CD14-positive monocyte (primary cell): ENCODE measurements around the gene DPPA3. TPM values are rescaled to one million over a fixed set of nuclear protein-coding genes. Genes with fewer than 3 reads are reported as not detected.
"Not testable (repeated sequence)": the region's sequence is repeated elsewhere in the genome, so short reads cannot be mapped to it uniquely, and the experiment has no call there.

Experiments used
- DNase-seq, 3 donors: peaks; one replicate each; pipeline ENCODE4 v3.0.0-alpha.2; 2011 to 2022
- H2AFZ ChIP-seq: 2 replicates; pipeline ENCODE4 v1.6.0; 2012; ENCODE audit warnings: mild to moderate bottlenecking, low read depth, low read length, inconsistent platforms; ENCODE audit not compliant: insufficient read depth, poor library complexity, severe bottlenecking
- H3K27ac ChIP-seq, 2 donors: 1 replicate in 1 of 2; 2 replicates in 1 of 2; pipeline ENCODE4 v1.5.1; 2012 to 2013; ENCODE audit warnings: low read length in 2 of 2, control low read depth in 1 of 2, inconsistent platforms in 1 of 2, low read depth in 1 of 2, mild to moderate bottlenecking in 1 of 2
- H3K27me3 ChIP-seq, 2 donors: one replicate each; pipeline versions ENCODE4 v1.6.0 to v1.6.1; 2011 to 2013; ENCODE audit warnings: low read length in 2 of 2; ENCODE audit not compliant: control insufficient read depth in 2 of 2, insufficient read depth in 2 of 2
- H3K36me3 ChIP-seq, 2 donors: replicated peaks in 1 of 2; 1 replicate in 1 of 2; 2 replicates in 1 of 2; pipeline versions ENCODE4 v1.5.1 to v1.6.1; 2012 to 2013; ENCODE audit warnings: low read length in 2 of 2, control low read depth in 1 of 2, inconsistent platforms in 1 of 2, mild to moderate bottlenecking in 1 of 2; ENCODE audit not compliant: insufficient read depth in 2 of 2, control insufficient read depth in 1 of 2
- H3K4me1 ChIP-seq, 2 donors: 1 replicate in 1 of 2; 2 replicates in 1 of 2; pipeline versions ENCODE4 v1.5.1 to v1.6.1; 2012 to 2013; ENCODE audit warnings: low read length in 2 of 2, control low read depth in 1 of 2, inconsistent platforms in 1 of 2, mild to moderate bottlenecking in 1 of 2, moderate library complexity in 1 of 2; ENCODE audit not compliant: insufficient read depth in 2 of 2, control insufficient read depth in 1 of 2
- H3K4me2 ChIP-seq: replicated peaks from 2 replicates; pipeline ENCODE3; 2012; ENCODE audit warnings: low read length, moderate library complexity, mild to moderate bottlenecking; ENCODE audit not compliant: poor library complexity, severe bottlenecking; ENCODE audit errors: extremely low read depth
- H3K4me3 ChIP-seq, 3 experiments: fragments of 200-600 bp in 1 of 3; sonication (generic) in 1 of 3; replicated peaks in 1 of 3; 1 replicate in 2 of 3; 2 replicates in 1 of 3; pipeline ENCODE4 v1.5.1; 2011 to 2013; ENCODE audit warnings: low read length in 3 of 3, mild to moderate bottlenecking in 3 of 3, control low read depth in 2 of 3, low read depth in 2 of 3, inconsistent platforms in 1 of 3, moderate library complexity in 1 of 3
- H3K79me2 ChIP-seq: 2 replicates; pipeline ENCODE4 v1.6.0; 2012; ENCODE audit warnings: mild to moderate bottlenecking, control low read depth, inconsistent platforms, low read length, moderate library complexity; ENCODE audit not compliant: insufficient read depth
- H3K9ac ChIP-seq: 2 replicates; pipeline ENCODE4 v1.6.0; 2017; ENCODE audit warnings: low read length, mild to moderate bottlenecking; ENCODE audit not compliant: insufficient read depth, poor library complexity, severe bottlenecking
- H3K9me3 ChIP-seq, 2 donors: replicated peaks in 1 of 2; 1 replicate in 1 of 2; 2 replicates in 1 of 2; pipeline versions ENCODE4 v1.5.1 to v1.6.1; 2012 to 2013; ENCODE audit warnings: low read length in 2 of 2, control low read depth in 1 of 2; ENCODE audit not compliant: control insufficient read depth in 1 of 2, insufficient read depth in 1 of 2
- H4K20me1 ChIP-seq: 2 replicates; pipeline ENCODE4 v1.6.0; 2012; ENCODE audit warnings: mild to moderate bottlenecking, low read length, control low read depth, moderate library complexity; ENCODE audit not compliant: insufficient read depth
- H3K27ac Mint-ChIP-seq, 7 donors: one replicate each; pipeline ENCODE4 v1.8.0; 2020; ENCODE audit warnings: mild to moderate bottlenecking in 7 of 7, mixed read lengths in 7 of 7, moderate library complexity in 6 of 7, inconsistent platforms in 2 of 7
- H3K27me3 Mint-ChIP-seq, 3 donors: one replicate each; pipeline ENCODE4 v1.8.0; 2021 to 2022; ENCODE audit warnings: low read depth in 3 of 3, mild to moderate bottlenecking in 3 of 3, mixed read lengths in 3 of 3, moderate library complexity in 3 of 3, inconsistent platforms in 1 of 3
- H3K36me3 Mint-ChIP-seq, 2 donors: one replicate each; pipeline ENCODE4 v1.8.0; 2020; ENCODE audit warnings: mixed read lengths in 2 of 2, inconsistent platforms in 1 of 2, mild to moderate bottlenecking in 1 of 2
- H3K4me1 Mint-ChIP-seq: one replicate; pipeline ENCODE4 v1.8.0; 2020; ENCODE audit warnings: mild to moderate bottlenecking, mixed read lengths
- H3K4me3 Mint-ChIP-seq, 2 donors: one replicate each; pipeline ENCODE4 v1.8.0; 2020; ENCODE audit warnings: mild to moderate bottlenecking in 2 of 2, mixed read lengths in 2 of 2, moderate library complexity in 1 of 2
- H3K9me3 Mint-ChIP-seq, 7 donors: one replicate each; pipeline ENCODE4 v1.8.0; 2020 to 2022; ENCODE audit warnings: mixed read lengths in 7 of 7, mild to moderate bottlenecking in 6 of 7, moderate library complexity in 6 of 7, inconsistent platforms in 2 of 7
- CTCF ChIP-seq: fragments of 200-600 bp; IDR thresholded peaks from one replicate; pipeline ENCODE4 v1.8.0; 2022; ENCODE audit warnings: antibody characterized with exemption, mild to moderate bottlenecking
- WGBS: methylation state at CpG from one replicate; pipeline ENCODE4 v1.1.5; 2013; ENCODE audit warnings: missing lambda C conversion rate; ENCODE audit not compliant: insufficient coverage; 5-methylcytosine and 5-hydroxymethylcytosine counted together
- intact Hi-C, 2 donors: fragments of 100-400 bp; cut with micrococcal nuclease; formaldehyde crosslinking; loops; one replicate each; pipeline versions ENCODE4 v1.15.0 to v1.15.1; 2023
- polyA plus RNA-seq, 3 donors: library from polyadenylated mRNA; depleted of rRNA in 1 of 3; unstranded in 2 of 3; stranded (reverse) in 1 of 3; fragments of 300-500 nt in 2 of 3; fragments of >200 nt in 1 of 3; fragmentation: Illumina TruSeq in 2 of 3; gene quantifications; 1 replicate in 2 of 3; 2 replicates in 1 of 3; pipeline ENCODE4 v1.2.3, GENCODE V29; 2012 to 2021

Gene DPPA3
- polyA plus RNA-seq, 3 donors, result not detected

GRCh38 chr12:7668171-7668570, 43.1 kb upstream of the DPPA3 start:
- H3K79me2 ChIP-seq, result no peaks in the 10 kb centered on the region
- H3K4me1 ChIP-seq, result no peaks in the 10 kb centered on the region
- intact Hi-C loops, result no loop called here
- Mint-ChIP-seq H3K4me3 (no peak overlapping the region), H3K36me3 (no peaks in the 10 kb centered on the region), H3K4me1 (peaks cover 3% of the 10 kb centered on the region), H3K27ac (no peak overlapping the region), H3K9me3 (no peaks in the 10 kb centered on the region), H3K27me3 (peaks cover 0 to 2% (median 0%) of the 10 kb centered on the region in 3 donors)
- H3K9me3 ChIP-seq, result no peaks in the 10 kb centered on the region
- no peak overlapping the region for H3K9ac ChIP-seq
- no peaks in the 10 kb centered on the region for H3K27me3 ChIP-seq
- no peak overlapping the region for H3K4me2 ChIP-seq
- DNase-seq, result no peak
- H4K20me1 ChIP-seq, result no peaks in the 10 kb centered on the region
- 94% methylated on average over 5 of the region's 5 CpGs for WGBS
- no peaks in the 10 kb centered on the region for H3K36me3 ChIP-seq
- H2AFZ ChIP-seq, result no peak overlapping the region
- no peak overlapping the region for H3K4me3 ChIP-seq
- TF ChIP-seq CTCF, result no peak
- H3K27ac ChIP-seq, result no peak overlapping the region

GRCh38 chr12:7675455-7675854, 35.8 kb upstream of the DPPA3 start:
- peaks cover 15 to 31% of the 10 kb centered on the region in 2 donors for H3K4me1 ChIP-seq
- not testable (repeated sequence) for H3K27me3 Mint-ChIP-seq, H2AFZ ChIP-seq, H3K9me3 Mint-ChIP-seq, H4K20me1 ChIP-seq, H3K36me3 ChIP-seq, H3K4me2 ChIP-seq, H3K27me3 ChIP-seq, H3K4me3 ChIP-seq, H3K79me2 ChIP-seq, H3K9ac ChIP-seq, H3K36me3 Mint-ChIP-seq, H3K9me3 ChIP-seq
- DNase-seq, result peak; percentile 25 to 47 (median 46)
- intact Hi-C loops, result loop anchor here in 1 of 2 donors (10.0 kb wide), 1 partner anchor 129 kb away; no protein-coding TSS in a partner anchor
- H3K4me3 Mint-ChIP-seq, result peak overlapping the region; percentile 55 to 75
- H3K4me1 Mint-ChIP-seq, result peaks cover 33% of the 10 kb centered on the region
- peak overlapping the region; percentile 33 to 88 (median 81) for H3K27ac Mint-ChIP-seq
- 0% methylated on average over 1 of the region's 6 CpGs for WGBS
- H3K27ac ChIP-seq, result peak overlapping the region in 1 of 2 donors; percentile 37
